ENCODE data around the gene GMCL1. TPM values are rescaled to one million over a fixed set of nuclear protein-coding genes. Genes with fewer than 3 reads are reported as not detected.
A peak's percentile ranks its signal among the peaks of the same experiment; 100 is the strongest.
"Not testable (repeated sequence)": the region's sequence is repeated elsewhere in the genome, so short reads cannot be mapped to it uniquely, and the experiment has no call there.

The GMCL1 gene
- total RNA-seq, 2 donors from 2014 or later, result 13.5 to 24.1 TPM

DNA sequence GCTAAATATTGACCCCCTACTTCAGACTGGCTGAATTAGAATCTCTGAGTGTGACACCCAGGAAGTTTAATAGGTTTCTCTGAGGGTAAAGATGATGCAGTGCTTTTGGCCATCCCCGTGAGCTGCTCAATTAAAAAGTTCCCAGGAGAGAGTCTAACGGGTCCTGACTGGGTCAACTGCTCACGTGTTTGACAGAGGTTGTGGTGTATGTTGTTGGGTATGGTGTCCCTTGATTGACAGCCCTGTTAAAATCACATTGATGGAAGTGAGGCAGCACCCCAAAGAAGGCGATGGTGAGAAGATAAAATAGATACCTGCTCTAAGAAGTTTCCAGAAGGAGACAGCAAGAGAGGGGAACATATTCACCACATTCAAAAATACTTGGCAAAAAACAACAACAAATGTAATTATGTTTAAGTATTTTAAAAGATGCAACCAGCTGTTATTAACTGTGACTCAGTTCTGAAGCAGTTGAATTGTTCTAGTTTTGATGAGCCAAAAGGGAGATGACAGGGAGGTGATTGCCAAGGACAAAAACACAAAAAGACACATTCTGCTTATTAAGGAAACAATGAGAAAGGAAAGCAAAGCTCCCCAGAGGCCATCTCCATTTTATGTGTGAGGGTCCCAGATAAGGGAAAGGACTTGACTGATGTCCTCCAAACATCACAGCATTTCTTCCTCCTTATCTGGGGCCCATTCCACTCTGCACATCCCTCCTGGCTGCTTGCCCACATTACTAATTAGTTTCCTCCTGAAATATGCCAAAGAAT, 11.5 kb upstream of the GMCL1 start:
- DNase-seq (ENCODE audit: low spot score) (no peak), ATAC-seq (ENCODE audit: insufficient number of reproducible peaks, low FRiP score, low read depth) (no peak)
- Histone ChIP-seq H3K4me1 (ENCODE audit: control insufficient read depth in 1 of 2, low read depth in 2 of 2) (peaks cover 0 to 7% of the 10 kb centered on the region in 2 donors), H3K36me3 (peaks cover 25% of the 10 kb centered on the region), H3K27me3 (replicated peaks; ENCODE audit: insufficient read depth) (no peaks in the 10 kb centered on the region), H3K27ac (no peak overlapping the region), H3K9me3 (no peaks in the 10 kb centered on the region), H3K4me3 (no peak overlapping the region)
- TF ChIP-seq, protein P1, sequence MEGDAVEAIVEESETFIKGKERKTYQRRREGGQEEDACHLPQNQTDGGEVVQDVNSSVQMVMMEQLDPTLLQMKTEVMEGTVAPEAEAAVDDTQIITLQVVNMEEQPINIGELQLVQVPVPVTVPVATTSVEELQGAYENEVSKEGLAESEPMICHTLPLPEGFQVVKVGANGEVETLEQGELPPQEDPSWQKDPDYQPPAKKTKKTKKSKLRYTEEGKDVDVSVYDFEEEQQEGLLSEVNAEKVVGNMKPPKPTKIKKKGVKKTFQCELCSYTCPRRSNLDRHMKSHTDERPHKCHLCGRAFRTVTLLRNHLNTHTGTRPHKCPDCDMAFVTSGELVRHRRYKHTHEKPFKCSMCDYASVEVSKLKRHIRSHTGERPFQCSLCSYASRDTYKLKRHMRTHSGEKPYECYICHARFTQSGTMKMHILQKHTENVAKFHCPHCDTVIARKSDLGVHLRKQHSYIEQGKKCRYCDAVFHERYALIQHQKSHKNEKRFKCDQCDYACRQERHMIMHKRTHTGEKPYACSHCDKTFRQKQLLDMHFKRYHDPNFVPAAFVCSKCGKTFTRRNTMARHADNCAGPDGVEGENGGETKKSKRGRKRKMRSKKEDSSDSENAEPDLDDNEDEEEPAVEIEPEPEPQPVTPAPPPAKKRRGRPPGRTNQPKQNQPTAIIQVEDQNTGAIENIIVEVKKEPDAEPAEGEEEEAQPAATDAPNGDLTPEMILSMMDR (IDR thresholded peaks at IDR 0.05), result no peak

DNA sequence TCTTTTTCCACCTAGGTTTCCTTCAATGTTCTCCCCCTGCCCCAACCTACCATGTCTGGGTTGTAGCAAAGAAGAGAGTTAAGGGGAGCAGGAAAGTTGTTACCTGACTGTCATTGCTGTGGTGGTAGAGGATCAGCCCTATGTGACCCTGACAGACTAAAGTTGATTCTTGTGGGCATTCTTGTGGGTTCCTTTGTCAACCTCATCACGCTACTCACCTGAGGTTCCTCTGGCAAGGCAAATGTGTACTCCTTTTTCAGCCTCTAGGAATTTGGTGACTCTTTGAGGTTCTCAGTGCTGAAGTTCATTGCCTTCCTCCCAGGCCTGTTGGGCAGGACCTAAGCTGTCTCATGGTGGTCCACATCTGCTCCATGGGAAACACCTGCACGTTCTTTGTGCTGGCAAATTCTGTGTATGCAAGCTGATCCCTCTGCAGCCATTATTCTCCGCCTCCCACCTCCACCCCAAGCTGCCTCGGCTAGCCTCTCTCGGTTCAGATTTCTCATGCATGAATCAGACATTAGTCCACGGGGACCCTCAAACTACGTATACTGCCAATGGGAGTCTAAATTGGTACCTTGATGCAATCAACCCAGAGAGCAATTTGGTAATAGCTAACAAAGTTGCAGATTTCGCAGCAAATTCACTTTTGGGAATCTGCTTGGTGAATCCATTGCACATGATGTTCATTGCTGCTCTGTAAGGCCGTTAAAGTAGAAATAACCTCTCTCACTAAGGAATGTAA, 1.5 kb upstream of the GMCL1 start:
- DNase-seq (ENCODE audit: low spot score), result no peak
- no peaks in the 10 kb centered on the region for H3K27me3 ChIP-seq (replicated peaks; ENCODE audit: insufficient read depth)
- H3K27ac ChIP-seq, result no peak overlapping the region

DNA sequence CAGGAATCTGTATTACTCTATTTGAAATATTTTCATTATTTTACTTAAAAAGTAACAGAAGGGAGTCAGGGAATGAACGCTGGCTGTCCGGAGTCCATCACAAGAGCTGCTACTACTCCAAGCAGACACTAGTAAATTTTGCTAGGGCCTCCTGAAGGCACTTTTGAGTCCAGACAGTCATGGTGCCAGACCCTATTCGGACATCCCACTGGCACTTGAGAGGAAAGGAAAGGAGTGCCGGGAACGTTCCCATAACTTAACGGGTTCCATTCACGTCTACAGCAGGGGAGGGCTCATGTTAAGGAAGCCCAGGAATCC, 563 bp upstream of the GMCL1 start:
- no peaks in the 10 kb centered on the region for H3K27me3 ChIP-seq (replicated peaks; ENCODE audit: insufficient read depth)
- peak overlapping the region; percentile 78 for H3K4me3 ChIP-seq
- H3K36me3 ChIP-seq, result no peaks in the 10 kb centered on the region
- no peaks in the 10 kb centered on the region for H3K9me3 ChIP-seq
- TF ChIP-seq, protein P1 (IDR thresholded peaks at IDR 0.05), result no peak
- no peak for DNase-seq (ENCODE audit: low spot score)
- no peak for ATAC-seq (ENCODE audit: insufficient number of reproducible peaks, low FRiP score, low read depth)
- peaks cover 19 to 26% of the 10 kb centered on the region in 2 donors for H3K4me1 ChIP-seq (ENCODE audit: control insufficient read depth in 1 of 2, low read depth in 2 of 2)
- H3K27ac ChIP-seq, result peak overlapping the region; percentile 86 to 98

More for the DNA sequence above, 1.5 kb upstream of the GMCL1 start:
- Histone ChIP-seq H3K9me3 (no peaks in the 10 kb centered on the region), H3K4me1 (ENCODE audit: control insufficient read depth in 1 of 2, low read depth in 2 of 2) (peaks cover 19 to 26% of the 10 kb centered on the region in 2 donors), H3K36me3 (no peaks in the 10 kb centered on the region), H3K4me3 (no peak overlapping the region)
- no peak for ATAC-seq (ENCODE audit: insufficient number of reproducible peaks, low FRiP score, low read depth)
- TF ChIP-seq, protein P1 (IDR thresholded peaks at IDR 0.05), result no peak

DNA sequence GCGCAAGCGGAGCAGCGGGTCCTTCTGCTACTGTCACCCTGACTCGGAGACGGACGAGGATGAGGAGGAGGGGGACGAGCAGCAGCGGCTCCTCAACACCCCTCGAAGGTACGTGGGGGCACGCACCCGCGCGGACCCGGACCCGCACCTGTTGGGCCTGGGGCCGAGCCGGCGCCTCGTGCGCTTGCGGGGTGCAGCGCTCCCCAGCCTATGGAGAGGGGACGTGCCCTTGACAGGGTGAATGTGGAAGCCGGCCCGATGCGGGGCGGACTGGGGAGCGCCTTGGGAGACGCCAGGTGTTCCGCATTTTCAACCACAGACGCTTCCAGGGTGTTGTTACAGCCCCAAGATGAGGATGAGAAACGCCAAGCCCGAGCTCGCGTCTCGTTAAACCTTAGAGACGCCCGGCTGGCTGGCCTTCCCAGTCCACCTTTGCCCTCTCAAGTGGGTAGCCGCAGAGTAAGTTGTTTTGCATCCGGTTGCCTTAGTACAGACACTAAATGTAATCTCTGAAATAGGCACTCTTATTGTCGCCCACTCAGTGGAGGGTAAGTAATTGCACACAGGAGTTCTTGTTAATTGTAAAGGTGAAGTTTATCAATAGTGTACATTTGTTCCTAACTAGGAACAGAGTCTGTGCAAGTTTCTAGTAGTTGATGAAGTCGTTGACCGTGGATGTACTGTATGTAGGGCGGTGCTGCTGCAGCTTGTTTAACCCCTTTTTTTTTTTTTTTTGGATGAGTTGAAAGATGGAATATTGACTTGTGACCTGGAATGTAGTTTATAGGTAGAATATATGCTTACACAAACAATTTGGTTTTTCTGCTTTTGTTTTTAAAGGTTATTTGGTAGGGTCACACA, 815 bp downstream of the GMCL1 start:
- Histone ChIP-seq H3K4me3 (peak overlapping the region; percentile 78), H3K9me3 (no peaks in the 10 kb centered on the region), H3K4me1 (ENCODE audit: control insufficient read depth in 1 of 2, low read depth in 2 of 2) (peaks cover 19 to 26% of the 10 kb centered on the region in 2 donors), H3K27me3 (replicated peaks; ENCODE audit: insufficient read depth) (no peaks in the 10 kb centered on the region), H3K27ac (peak overlapping the region; percentile 42 to 86), H3K36me3 (no peaks in the 10 kb centered on the region)
- TF ChIP-seq, protein P1 (IDR thresholded peaks at IDR 0.05), result no peak
- DNase-seq (ENCODE audit: low spot score), result no peak
- no peak for ATAC-seq (ENCODE audit: insufficient number of reproducible peaks, low FRiP score, low read depth)

DNA sequence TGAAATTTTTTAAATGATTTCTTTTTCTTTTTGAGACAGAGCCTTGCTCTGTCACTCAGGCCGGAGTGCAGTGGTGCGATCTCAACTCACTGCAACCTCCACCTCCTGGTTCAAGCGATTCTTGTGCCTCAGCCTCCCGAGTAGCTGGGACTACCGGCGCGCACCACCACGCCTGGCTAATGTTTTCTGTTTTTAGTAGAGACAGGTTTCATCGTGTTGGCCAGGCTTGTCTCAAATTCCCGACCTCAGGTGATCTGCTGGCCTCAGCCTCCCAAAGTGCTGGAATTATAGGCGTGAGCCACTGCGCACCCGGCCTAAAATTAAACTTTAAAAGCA, 1.4 kb downstream of the GMCL1 start:
- Histone ChIP-seq H3K4me1 (ENCODE audit: control insufficient read depth in 1 of 2, low read depth in 2 of 2) (peaks cover 19 to 26% of the 10 kb centered on the region in 2 donors), H3K4me3 (peak overlapping the region; percentile 78)
- H3K27ac ChIP-seq; DNase-seq (ENCODE audit: low spot score); ATAC-seq (ENCODE audit: insufficient number of reproducible peaks, low FRiP score, low read depth); H3K36me3 ChIP-seq; H3K27me3 ChIP-seq (replicated peaks; ENCODE audit: insufficient read depth); H3K9me3 ChIP-seq: not testable (repeated sequence)
